Ishikawa (cell line): Measurements from ENCODE around the gene ANAPC16.

Experiments used
- CREB1 ChIP-seq: IDR thresholded peaks from 2 replicates; pipeline ENCODE4 v1.6.1; 2012; ENCODE audit warnings: low read depth
- EGR1 ChIP-seq: IDR thresholded peaks from 2 replicates; pipeline ENCODE4 v1.6.1; 2012
- EP300 ChIP-seq: IDR thresholded peaks from 2 replicates; pipeline ENCODE4 v1.6.1; 2012; ENCODE audit warnings: borderline replicate concordance
- FOXM1 ChIP-seq: IDR thresholded peaks from 2 replicates; pipeline ENCODE4 v1.6.1; 2012; ENCODE audit warnings: low read depth, borderline replicate concordance
- NFIC ChIP-seq: IDR thresholded peaks from 2 replicates; pipeline ENCODE4 v1.6.1; 2012
- RAD21 ChIP-seq: IDR thresholded peaks from 2 replicates; pipeline ENCODE4 v1.6.1; 2012; ENCODE audit warnings: low read depth
- TAF1 ChIP-seq: IDR thresholded peaks from 2 replicates; pipeline ENCODE4 v1.6.1; 2012; ENCODE audit warnings: low read depth, mild to moderate bottlenecking
- TEAD4 ChIP-seq: IDR thresholded peaks from 2 replicates; pipeline ENCODE4 v1.6.1; 2012
- YY1 ChIP-seq: IDR thresholded peaks from 2 replicates; pipeline ENCODE4 v1.6.1; 2012; ENCODE audit warnings: low read depth
- ZBTB7A ChIP-seq: IDR thresholded peaks from 2 replicates; pipeline ENCODE4 v1.6.1; 2012; ENCODE audit warnings: low read depth
- TF ChIP-seq, protein P1 (sequence below): IDR thresholded peaks from 2 replicates; pipeline ENCODE4 v1.6.1; 2012; ENCODE audit warnings: low read depth, mild to moderate bottlenecking
- TF ChIP-seq, protein P2 (sequence below): IDR thresholded peaks from 2 replicates; pipeline ENCODE4 v1.6.1; 2012

GRCh38 chr10:72177454-72177853 is 38.4 kb upstream of the ANAPC16 start:
- TF ChIP-seq CREB1 = no peak
- no peak for TF ChIP-seq EP300
- no peak for TF ChIP-seq RAD21
- TF ChIP-seq, protein P1, sequence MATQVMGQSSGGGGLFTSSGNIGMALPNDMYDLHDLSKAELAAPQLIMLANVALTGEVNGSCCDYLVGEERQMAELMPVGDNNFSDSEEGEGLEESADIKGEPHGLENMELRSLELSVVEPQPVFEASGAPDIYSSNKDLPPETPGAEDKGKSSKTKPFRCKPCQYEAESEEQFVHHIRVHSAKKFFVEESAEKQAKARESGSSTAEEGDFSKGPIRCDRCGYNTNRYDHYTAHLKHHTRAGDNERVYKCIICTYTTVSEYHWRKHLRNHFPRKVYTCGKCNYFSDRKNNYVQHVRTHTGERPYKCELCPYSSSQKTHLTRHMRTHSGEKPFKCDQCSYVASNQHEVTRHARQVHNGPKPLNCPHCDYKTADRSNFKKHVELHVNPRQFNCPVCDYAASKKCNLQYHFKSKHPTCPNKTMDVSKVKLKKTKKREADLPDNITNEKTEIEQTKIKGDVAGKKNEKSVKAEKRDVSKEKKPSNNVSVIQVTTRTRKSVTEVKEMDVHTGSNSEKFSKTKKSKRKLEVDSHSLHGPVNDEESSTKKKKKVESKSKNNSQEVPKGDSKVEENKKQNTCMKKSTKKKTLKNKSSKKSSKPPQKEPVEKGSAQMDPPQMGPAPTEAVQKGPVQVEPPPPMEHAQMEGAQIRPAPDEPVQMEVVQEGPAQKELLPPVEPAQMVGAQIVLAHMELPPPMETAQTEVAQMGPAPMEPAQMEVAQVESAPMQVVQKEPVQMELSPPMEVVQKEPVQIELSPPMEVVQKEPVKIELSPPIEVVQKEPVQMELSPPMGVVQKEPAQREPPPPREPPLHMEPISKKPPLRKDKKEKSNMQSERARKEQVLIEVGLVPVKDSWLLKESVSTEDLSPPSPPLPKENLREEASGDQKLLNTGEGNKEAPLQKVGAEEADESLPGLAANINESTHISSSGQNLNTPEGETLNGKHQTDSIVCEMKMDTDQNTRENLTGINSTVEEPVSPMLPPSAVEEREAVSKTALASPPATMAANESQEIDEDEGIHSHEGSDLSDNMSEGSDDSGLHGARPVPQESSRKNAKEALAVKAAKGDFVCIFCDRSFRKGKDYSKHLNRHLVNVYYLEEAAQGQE = no peak
- no peak for TF ChIP-seq TAF1
- no peak for TF ChIP-seq NFIC
- no peak for TF ChIP-seq YY1
- no peak for TF ChIP-seq FOXM1
- TF ChIP-seq, protein P2, sequence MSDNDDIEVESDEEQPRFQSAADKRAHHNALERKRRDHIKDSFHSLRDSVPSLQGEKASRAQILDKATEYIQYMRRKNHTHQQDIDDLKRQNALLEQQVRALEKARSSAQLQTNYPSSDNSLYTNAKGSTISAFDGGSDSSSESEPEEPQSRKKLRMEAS = no peak
- no peak for TF ChIP-seq TEAD4
- TF ChIP-seq EGR1 = no peak
- no peak for TF ChIP-seq ZBTB7A
